ENCODE measurements around the gene SORL1.
"Not testable (repeated sequence)": the region's sequence is repeated elsewhere in the genome, so short reads cannot be mapped to it uniquely, and the experiment has no call there.

Gene SORL1

DNA sequence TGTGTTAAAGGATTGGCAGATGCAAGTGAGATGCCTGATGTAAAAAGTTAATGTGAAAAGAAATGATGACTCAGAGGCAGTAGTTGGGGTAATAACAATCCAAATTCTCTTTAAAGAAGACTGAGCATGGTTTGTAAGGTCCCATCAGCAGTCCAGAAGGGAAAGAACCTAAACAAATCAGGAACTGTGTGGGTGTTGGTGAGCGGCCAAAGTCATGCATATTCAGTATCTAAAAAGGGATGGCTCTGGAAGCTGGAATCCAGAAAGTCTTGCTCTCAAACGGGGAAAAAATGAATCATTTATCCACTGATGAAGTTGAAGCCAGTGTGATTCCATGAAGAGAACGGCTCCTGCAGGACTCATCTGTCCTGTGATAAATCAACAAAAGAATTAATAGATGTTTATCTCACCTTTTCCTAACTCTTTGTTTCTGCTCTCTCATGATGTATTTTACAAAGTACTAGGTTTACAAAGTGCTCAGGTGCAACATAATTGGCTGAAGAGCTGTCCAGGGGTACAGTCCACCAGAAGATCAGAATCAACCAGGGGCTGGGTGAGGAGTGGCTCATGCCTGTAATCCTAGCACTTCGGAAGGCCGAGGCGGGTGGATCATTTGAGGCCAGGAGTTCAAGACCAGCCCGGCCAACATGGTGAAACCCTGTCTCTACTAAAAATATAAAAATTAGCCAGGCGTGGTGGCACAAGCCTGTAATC lies 21.1 kb downstream of the SORL1 start:
- no peak for DNase-seq (ENCODE audit: low read depth, low spot score)

DNA sequence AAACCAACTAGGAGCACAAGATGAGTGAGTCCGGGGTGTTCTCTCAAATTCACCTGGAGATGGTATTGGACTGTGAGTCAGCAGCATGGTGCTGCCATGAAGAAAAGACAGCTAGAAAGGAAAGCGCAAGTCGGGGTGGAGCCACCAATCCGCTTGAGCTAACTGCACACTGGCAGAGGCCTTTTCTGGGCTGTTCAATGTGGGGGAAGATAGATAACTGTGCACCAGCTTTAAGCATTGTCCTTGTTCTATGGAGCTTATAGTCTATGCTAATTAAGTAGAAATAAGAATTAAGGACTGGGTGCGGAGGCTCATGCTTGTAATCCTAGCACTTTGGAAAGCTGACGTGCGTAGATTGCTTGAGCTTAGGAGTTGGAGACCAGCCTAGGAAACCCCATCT lies 22.6 kb downstream of the SORL1 start:
- DNase-seq (ENCODE audit: low read depth, low spot score) = no peak

DNA sequence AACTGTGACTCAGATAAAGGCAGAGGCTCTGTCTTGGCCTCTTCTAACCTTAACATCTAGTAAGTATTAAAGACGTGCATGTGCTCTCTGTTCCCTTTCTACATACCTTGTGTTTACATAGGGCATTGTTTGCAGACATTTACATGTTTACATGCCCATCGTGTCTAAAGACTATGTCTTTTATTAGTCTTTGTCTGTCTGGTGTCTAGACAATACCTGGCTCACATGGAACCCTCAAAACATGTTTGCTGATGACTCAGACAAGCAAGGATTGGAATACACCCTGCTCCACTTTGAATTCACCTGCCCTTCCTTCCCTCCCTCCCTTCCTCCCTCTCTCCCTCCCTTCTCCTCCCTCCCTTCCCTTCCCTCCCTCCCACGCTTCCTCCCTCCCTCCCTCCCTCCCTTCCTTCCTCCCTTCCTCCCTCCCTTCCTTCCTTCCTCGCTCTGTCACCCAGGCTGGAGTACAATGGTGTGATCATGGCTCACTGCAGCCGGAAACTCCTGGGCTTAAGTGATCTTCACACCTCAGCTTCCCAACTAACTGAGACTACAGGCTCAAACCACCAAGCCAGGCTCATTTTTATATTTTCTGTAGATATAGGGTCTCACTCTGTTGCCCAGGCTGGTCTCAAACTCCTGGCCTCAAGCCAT lies 24.4 kb downstream of the SORL1 start:
- no peak for DNase-seq (ENCODE audit: low read depth, low spot score)

DNA sequence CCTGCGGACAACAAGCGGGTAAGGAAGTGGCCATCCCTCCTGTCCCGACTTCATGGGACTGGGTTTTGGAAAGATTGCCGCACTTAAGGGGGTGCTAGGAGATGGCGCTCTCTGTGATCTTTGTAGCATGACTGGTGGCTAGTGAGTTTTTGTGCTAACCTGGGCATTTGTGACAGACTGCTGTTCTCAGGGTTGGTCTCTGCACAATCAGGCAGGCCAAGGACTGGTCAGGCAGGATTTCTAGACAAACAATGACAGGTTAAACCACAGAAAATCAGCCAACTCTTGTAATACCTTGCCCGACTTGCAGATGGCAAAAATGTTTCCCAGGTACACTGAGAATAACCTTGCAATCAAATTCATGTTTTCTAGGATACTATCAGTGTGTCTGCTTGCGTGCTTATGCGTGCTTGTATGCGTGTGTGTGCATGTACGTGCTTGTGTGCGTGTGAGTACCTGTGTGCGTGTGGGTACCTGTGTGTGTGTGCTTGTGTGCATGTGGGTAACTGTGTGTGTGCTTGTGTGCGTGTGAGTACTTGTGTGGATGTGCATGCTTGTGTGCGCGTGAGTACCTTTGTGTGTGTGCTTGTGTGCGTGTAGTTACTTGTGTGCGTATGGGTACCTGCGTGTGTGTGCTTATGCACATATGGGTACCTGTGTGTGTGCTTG lies 26.2 kb downstream of the SORL1 start:
- DNase-seq (ENCODE audit: low read depth, low spot score) = no peak

DNA sequence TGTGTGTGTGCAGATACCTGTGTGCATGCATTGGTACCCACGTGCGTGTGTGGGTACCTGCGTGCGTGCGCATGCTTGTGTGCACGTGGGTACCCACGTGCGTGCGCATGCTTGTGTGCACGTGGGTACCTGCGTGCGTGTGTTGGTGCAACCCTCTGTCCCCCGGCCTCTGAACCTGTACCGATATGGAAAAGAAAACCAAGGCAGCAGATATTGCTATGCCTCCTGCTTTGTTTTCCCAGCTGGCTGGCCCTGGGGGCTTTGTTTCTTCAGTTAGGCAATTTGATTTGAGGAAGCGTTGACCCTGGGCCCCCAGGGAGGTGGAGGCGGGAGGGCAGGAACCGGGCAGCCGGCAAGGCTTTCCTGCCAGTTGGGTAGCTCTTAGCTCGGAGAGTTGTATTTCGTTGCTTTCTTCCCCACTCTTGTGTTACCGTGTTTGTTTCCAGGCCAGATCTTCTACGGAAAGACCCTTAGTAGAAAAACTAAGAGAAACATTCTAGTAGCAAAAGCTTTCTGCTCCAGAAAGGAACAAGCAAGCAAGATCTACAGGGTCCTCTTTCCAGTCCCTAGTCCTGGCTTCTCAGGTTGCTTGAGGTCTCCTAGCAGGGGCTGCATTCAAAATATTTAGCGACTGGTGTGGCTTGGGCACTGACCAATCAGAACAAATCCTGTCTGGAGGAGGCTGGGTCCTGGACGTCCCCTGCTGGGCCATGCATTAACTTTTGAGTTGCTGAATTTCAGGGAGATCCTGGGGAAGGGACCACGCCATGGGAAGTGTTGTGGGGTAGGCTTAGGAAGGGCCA lies 27.0 kb downstream of the SORL1 start:
- no peak for DNase-seq (ENCODE audit: low read depth, low spot score)

DNA sequence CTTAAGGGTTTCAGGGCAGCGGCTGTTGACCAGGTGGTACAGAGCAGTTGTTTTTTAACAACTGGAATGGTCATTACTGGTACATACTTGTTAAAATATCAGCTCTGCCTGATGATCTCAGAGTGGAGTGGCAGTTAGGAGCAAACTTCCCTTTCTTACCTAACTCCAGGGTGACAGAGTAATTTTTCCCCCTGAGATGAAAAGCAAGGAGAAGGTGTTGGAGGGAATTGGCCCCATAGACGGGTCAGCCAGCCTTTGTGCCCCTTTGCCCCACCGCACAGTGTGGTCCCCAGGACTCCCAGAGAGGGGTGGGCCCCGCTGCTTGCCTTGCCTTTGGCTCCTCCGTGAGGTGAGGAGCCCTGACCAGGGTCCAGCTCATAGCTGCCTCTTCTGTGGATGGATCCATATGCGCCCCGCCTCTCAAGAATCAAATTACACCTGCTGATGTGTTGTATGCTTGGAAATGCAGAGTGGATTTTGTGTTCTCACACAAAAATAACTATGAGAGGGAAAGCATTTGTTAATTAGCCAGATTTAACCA lies 27.7 kb downstream of the SORL1 start:
- DNase-seq (ENCODE audit: low read depth, low spot score) = no peak

DNA sequence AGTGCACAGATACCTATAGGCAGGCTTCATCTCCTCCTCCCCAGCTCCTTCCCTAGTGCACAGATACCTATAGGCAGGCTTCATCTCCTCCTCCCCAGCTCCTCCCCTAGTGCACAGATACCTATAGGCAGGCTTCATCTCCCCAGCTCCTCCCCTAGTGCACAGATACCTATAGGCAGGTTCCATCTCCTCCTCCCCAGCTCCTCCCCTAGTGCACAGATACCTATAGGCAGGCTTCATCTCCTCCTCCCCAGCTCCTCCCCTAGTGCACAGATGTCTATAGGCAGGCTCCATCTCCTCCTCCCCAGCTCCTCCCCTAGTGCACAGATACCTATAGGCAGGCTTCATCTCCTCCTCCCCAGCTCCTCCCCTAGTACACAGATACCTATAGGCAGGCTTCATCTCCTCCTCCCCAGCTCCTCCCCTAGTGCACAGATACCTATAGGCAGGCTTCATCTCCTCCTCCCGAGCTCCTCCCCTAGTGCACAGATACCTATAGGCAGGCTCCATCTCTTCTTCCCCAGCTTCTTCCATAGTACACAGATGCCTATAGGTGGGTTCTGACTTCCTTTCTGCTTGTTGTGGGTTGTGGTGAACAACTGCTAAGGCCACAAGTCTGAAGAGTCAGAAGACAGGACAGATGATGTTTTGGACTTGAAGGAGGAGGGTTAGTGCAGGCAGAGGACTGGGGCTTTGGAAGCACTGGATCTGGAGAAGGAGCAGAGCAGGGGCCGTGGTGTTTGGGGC lies 29.5 kb downstream of the SORL1 start:
- not testable (repeated sequence) for DNase-seq (ENCODE audit: low read depth, low spot score)

DNA sequence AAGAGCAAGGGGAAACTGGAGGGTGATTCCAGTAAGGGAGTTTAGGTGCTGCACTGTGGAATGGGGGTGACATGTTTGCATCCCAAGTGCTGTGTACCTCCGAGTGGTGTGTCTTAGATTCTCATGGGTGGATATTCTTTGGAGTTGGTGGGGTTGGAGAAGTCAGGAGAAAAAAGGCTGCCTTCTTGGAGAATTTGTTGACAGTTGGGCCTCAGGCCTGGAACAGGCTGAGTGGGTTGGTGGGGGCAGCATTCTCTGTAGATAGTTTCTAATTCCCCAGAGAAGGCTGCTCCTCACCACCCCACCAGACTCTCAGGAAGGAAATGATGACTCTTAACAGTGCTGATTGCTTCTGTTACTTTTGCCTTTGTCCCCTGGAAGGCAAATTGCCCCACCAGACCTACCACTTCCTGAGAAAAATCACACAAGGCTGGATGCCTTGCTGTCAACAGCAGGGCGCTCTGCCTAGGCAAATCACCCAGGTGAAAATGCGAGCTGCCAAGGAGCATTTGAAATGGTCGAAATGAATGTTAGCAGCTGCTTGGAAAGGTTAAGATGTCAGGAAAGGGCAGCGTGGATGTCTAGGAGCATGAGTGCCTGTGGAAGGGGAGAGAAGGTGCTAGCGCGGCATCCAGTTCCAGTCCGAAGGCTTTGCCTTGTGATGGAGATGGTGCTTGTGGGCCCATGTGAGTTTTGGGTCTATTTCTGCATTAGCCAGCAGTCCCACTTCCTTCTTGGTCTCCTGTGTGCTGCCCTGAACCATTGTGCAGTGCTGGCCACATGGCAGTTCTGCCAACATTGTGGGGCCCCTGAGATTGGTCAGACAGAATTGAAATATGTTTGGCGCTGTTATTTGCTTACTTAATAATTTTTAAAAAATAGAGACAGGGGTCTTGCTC lies 30.4 kb downstream of the SORL1 start:
- no peak for DNase-seq (ENCODE audit: low read depth, low spot score)

DNA sequence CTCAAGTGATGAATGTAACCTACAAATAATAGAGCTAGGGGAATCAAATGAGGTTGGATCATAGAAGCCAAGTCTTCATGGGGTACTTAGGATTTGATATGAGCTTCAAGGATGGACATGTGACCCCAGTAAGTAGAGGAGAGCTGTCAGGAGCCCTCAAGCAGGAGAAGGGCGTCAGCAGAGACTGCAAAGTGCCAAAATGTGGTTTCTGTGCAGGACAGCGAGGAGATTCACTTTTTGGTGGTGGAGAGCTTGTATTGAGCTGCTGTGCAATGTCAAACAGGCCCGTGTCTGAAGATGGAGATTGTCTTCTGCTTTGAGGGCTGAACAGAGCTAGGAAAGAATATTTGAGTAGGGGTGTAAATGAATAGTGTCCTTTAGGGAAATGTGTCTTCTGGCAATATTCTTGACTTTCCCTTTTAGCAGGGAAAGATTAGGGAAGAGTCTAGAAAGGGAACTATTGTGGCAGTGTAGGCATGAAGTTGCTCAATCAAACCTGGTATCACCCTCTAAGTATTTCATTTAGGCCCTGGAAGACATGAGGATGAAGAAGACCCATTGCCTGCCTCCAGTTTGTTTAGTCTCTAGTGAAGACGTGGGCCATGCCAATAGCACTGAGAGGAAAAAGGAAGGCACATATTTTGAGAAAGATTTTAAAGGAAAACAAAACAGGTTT lies 31.8 kb downstream of the SORL1 start:
- no peak for DNase-seq (ENCODE audit: low read depth, low spot score)

DNA sequence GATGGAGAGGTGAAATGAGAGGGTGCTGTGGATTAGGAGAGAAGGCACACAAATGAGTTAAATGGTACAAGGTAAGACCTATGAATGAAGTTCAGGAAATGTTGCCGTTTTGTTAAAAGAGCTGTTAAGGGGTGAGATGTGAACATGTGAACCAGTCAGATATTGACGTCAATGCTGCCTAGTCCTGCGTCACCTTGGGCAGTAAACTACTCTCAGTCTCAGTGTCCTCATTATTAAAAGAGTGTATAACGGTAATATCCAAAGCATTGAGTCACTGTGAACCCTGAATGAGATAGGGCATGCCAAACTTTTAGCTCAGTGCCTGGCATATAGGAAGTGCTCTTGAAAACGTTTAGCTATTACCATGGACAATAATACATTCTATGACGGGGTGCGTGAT lies 33.1 kb downstream of the SORL1 start:
- no peak for DNase-seq (ENCODE audit: low read depth, low spot score)

DNA sequence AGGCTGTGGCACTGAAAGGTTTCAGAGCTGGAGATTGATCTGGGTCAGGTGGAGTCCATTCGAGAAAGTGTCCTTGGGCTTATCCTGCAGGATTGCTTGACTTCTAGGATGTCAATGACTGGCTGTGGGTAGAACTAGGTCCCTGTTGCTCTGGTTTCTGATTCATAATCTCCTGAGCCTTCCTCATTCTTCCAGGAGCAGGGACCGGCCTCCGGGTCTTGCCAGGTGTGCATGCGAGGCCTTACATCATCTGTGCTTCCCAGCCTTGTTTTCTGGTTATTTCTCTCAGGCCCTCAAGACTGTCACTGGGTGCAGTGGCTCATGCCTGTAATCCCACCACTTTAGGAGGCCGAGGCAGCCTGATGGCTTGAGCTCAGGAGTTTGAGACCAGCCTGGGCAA lies 33.9 kb downstream of the SORL1 start:
- no peak for DNase-seq (ENCODE audit: low read depth, low spot score)

DNA sequence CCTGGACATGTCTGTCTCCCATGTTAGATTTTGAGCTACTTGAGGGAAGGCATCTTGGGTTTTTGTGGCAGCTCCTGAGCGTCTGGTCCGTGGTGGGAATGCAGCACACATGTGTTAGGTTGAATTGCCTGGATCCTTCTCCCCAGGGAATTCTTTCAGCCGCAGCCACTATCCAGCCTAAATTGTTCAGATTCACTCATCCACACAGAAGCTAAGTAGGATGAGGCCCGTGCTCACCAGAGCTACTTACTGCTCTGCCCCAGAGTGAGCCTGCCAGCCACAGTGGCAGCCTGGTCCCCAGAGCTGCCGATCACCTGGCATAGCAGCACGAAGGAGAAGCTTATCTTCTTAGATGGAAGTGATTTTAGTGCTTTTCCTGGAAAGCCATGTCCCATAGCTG lies 35.1 kb downstream of the SORL1 start:
- DNase-seq (ENCODE audit: low read depth, low spot score) = no peak

DNA sequence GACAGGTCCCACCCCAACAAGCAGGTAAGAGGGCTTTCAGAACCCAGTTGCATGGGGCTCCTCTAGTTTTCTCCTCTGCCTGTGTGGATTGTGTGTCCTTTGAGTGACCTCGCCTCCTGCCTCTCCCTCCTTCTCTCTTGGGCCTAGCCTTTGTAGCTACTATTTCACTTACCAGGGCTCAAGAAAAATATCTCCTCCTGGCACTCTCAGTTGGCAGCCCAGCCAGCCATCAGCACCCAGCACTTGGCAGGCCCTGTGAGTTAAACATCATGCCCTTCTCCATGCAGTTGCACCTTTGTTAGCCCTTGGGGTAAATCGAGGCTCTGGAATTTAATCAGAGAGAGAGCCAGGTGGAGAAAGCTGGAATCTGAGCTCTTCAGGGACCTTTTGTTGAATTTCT lies 36.1 kb downstream of the SORL1 start:
- no peak for DNase-seq (ENCODE audit: low read depth, low spot score)

DNA sequence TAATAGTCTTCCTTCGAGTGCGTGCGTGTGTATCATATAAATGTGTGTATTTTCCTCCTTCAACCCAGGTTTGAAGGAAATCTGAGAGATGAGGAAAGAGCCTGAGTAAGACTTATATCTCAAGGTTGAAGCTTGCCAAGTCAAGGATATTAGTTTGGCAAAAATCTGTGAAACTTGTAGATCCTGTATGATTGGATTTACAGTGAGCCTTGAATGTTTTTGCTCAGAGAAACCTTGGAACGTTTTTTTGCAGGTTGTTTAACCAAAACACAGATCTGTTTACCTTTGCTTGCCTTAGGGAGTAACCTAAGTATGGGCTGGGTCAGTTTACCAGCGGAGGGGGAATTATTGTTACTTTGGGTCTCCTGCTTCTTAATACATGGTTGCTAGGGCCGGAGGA lies 36.5 kb downstream of the SORL1 start:
- DNase-seq (ENCODE audit: low read depth, low spot score) = no peak

DNA sequence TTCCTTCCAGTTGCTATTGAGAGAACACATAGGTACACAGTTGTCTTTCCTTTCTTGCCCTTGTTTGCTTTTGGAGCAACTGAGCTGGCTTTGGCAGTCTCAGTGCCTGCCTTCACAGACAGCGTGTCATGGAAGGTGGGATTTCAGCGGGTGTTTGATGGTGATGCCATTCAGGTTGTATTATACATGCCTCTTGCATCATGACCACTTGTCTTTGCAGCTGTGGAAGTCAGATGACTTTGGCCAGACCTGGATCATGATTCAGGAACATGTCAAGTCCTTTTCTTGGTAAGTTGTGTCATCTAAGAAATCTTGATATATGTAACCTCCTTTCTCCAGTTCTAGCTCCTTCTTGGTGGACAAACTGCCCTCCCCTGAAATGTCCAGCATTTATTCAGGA lies 37.7 kb downstream of the SORL1 start:
- DNase-seq (ENCODE audit: low read depth, low spot score) = no peak

DNA sequence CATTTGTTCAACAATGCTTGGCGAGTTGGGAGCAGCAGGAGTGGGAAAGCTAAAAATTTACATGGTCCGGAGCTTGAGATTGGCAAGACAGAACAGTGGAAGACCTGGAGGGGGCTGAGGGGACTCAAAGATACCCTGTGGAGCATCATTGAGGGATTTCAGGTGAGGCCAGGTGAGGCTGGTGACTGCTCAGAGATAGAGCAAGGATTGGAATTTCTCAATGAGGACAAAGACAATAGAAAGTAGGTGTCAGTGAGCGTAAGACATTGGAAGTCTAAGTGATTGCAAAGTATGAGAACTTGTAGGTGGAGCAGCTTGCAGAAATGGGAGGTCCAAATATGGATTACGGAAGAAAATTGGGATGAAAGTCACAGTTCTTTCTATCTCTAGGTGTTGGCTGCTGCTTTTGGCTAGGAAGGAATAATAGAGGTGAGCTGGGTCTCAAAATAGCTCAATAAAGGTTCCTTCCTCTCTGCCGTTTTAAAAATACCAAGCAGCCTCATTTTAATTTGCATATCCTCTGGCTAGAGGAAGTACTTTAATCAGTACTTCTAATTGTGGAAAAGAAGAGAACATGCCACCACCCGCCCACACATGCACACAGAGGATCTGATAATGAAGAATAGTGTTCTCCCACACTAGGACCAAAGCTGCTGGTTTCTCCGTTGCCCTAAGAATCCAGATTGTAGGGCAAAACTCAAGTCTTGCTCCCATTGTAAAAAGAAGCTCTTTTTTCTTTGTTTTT lies 42.4 kb downstream of the SORL1 start:
- DNase-seq (ENCODE audit: low read depth, low spot score) = no peak

DNA sequence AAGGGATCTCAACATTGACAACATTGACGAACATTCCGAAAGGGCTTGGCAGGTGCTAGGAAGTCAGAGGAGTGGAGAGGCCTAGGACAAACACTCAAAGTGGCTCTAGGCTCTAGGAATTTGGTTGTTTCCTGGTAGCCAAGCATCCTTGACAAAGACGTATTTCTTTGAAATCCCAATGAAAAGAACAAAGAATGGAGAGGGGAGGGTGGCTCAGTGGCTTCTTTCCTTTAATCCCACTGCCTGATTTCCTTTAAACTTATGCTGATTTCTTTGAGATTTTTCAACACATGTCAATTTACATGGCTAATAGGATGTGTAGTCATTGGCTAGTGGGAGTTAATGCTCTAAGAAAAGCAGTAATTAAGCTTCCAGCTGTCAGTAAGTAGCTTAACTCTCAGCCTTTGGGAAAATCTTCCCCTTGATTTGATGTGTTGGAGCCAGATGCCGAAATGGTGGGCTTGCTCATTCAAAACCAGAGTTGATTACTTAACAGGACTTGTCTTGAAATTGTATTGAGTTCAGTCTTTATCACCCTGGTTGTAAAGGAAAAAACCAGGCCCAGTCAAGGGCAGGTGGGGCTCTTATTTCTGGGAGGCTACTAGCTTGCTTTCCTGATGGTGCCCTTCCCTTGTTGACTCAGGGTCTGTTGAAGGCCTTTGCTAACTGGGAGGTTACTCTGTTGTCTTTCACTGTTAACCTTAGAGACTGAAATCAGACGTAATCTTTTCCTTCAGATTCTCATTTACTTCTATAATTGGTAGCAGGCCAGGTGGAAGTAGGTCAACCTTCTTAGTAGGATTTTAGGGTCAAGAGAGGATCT lies 45.3 kb downstream of the SORL1 start:
- DNase-seq (ENCODE audit: low read depth, low spot score) = no peak

DNA sequence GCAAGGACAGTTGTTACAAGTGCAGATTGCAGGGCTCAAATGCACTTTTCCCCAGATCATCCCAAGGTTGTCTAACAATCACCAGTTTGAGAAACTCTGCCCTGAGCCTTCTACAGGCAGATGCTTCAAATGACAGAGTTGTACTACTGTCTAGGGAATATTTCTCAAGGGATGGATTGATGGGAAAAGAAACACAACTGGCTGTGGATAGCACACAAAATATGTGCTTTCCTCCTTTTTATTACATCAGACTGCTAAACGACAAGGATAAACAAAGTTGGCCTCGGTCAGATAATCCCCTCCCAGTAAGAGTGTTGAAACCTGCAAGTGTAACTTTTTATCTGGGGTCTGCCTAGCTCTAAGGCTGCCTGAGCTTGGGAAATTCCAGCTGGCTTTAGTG lies 47.3 kb downstream of the SORL1 start:
- no peak for DNase-seq (ENCODE audit: low read depth, low spot score)
